Measurements from ENCODE around the gene DNAH12.

The DNAH12 gene

GRCh38 chr3:57287205-57287604, 256.9 kb downstream of the DNAH12 start:
- DNase-seq (no peak), ATAC-seq (no peak)
- no peak overlapping the region for H3K4me3 Mint-ChIP-seq
- peaks cover 6% of the 10 kb centered on the region for H3K27me3 Mint-ChIP-seq
- H3K27ac Mint-ChIP-seq, result no peak overlapping the region
- H3K9me3 Mint-ChIP-seq, result no peaks in the 10 kb centered on the region
- no peaks in the 10 kb centered on the region for H3K36me3 Mint-ChIP-seq (ENCODE audit: low read depth)
- no peaks in the 10 kb centered on the region for H3K4me1 Mint-ChIP-seq

GRCh38 chr3:57283334-57283733, 260.8 kb downstream of the DNAH12 start:
- H3K27me3 Mint-ChIP-seq, result no peaks in the 10 kb centered on the region
- peaks cover 2% of the 10 kb centered on the region for H3K36me3 Mint-ChIP-seq (ENCODE audit: low read depth)
- peaks cover 4% of the 10 kb centered on the region for H3K9me3 Mint-ChIP-seq
- no peaks in the 10 kb centered on the region for H3K4me1 Mint-ChIP-seq
- H3K4me3 Mint-ChIP-seq, result no peak overlapping the region
- no peak overlapping the region for H3K27ac Mint-ChIP-seq
- no peak for DNase-seq
- ATAC-seq, result no peak

- DNase-seq (no peak), ATAC-seq (peak; percentile 59)
- H3K27me3 Mint-ChIP-seq, result no peaks in the 10 kb centered on the region
- H3K27ac Mint-ChIP-seq, result no peak overlapping the region
- peaks cover 2% of the 10 kb centered on the region for H3K36me3 Mint-ChIP-seq (ENCODE audit: low read depth)
- no peak overlapping the region for H3K4me3 Mint-ChIP-seq
- H3K9me3 Mint-ChIP-seq, result peaks cover 4% of the 10 kb centered on the region
- H3K4me1 Mint-ChIP-seq, result no peaks in the 10 kb centered on the region
These were observed 262.4 kb downstream of the DNAH12 start for GRCh38 chr3:57281715-57282114.

GRCh38 chr3:57279685-57280084, 264.5 kb downstream of the DNAH12 start:
- peaks cover 4% of the 10 kb centered on the region for H3K36me3 Mint-ChIP-seq (ENCODE audit: low read depth)
- peaks cover 4% of the 10 kb centered on the region for H3K9me3 Mint-ChIP-seq
- H3K4me3 Mint-ChIP-seq, result no peak overlapping the region
- ATAC-seq (no peak), DNase-seq (no peak)
- H3K4me1 Mint-ChIP-seq, result no peaks in the 10 kb centered on the region
- H3K27me3 Mint-ChIP-seq, result no peaks in the 10 kb centered on the region
- no peak overlapping the region for H3K27ac Mint-ChIP-seq

- H3K27me3 Mint-ChIP-seq, result no peaks in the 10 kb centered on the region
- no peak overlapping the region for H3K27ac Mint-ChIP-seq
- ATAC-seq (no peak), DNase-seq (no peak)
- peaks cover 10% of the 10 kb centered on the region for H3K36me3 Mint-ChIP-seq (ENCODE audit: low read depth)
- no peaks in the 10 kb centered on the region for H3K4me1 Mint-ChIP-seq
- no peak overlapping the region for H3K4me3 Mint-ChIP-seq
- peaks cover 4% of the 10 kb centered on the region for H3K9me3 Mint-ChIP-seq
These were observed 265.9 kb downstream of the DNAH12 start for GRCh38 chr3:57278237-57278636.

- Mint-ChIP-seq H3K36me3 (ENCODE audit: low read depth) (peaks cover 10% of the 10 kb centered on the region), H3K9me3 (peaks cover 2% of the 10 kb centered on the region), H3K4me3 (no peak overlapping the region), H3K27ac (no peak overlapping the region), H3K27me3 (no peaks in the 10 kb centered on the region), H3K4me1 (no peaks in the 10 kb centered on the region)
- no peak for DNase-seq
- ATAC-seq, result no peak
These were observed 268.8 kb downstream of the DNAH12 start for GRCh38 chr3:57275393-57275792.

- H3K27me3 Mint-ChIP-seq, result no peaks in the 10 kb centered on the region
- no peak overlapping the region for H3K4me3 Mint-ChIP-seq
- no peak overlapping the region for H3K27ac Mint-ChIP-seq
- H3K4me1 Mint-ChIP-seq, result no peaks in the 10 kb centered on the region
- H3K36me3 Mint-ChIP-seq (ENCODE audit: low read depth), result peaks cover 14% of the 10 kb centered on the region
- no peaks in the 10 kb centered on the region for H3K9me3 Mint-ChIP-seq
- no peak for ATAC-seq
- no peak for DNase-seq
These were observed 269.3 kb downstream of the DNAH12 start for GRCh38 chr3:57274845-57275244.

GRCh38 chr3:57268416-57268815, 275.7 kb downstream of the DNAH12 start:
- ATAC-seq, result no peak
- H3K27me3 Mint-ChIP-seq, result no peaks in the 10 kb centered on the region
- no peak overlapping the region for H3K27ac Mint-ChIP-seq
- no peak overlapping the region for H3K4me3 Mint-ChIP-seq
- no peak for DNase-seq
- H3K4me1 Mint-ChIP-seq, result no peaks in the 10 kb centered on the region
- peaks cover 54% of the 10 kb centered on the region for H3K36me3 Mint-ChIP-seq (ENCODE audit: low read depth)
- H3K9me3 Mint-ChIP-seq, result peaks cover 14% of the 10 kb centered on the region

GRCh38 chr3:57261929-57262328, 282.2 kb downstream of the DNAH12 start:
- Mint-ChIP-seq H3K4me1 (no peaks in the 10 kb centered on the region), H3K27ac (no peak overlapping the region), H3K9me3 (peaks cover 20% of the 10 kb centered on the region), H3K27me3 (no peaks in the 10 kb centered on the region), H3K36me3 (ENCODE audit: low read depth) (peaks cover 65% of the 10 kb centered on the region), H3K4me3 (no peak overlapping the region)
- ATAC-seq (no peak), DNase-seq (no peak)

GRCh38 chr3:57261119-57261518, 283.0 kb downstream of the DNAH12 start:
- no peak for DNase-seq
- no peak overlapping the region for H3K4me3 Mint-ChIP-seq
- peaks cover 57% of the 10 kb centered on the region for H3K36me3 Mint-ChIP-seq (ENCODE audit: low read depth)
- no peaks in the 10 kb centered on the region for H3K4me1 Mint-ChIP-seq
- no peaks in the 10 kb centered on the region for H3K27me3 Mint-ChIP-seq
- no peak overlapping the region for H3K27ac Mint-ChIP-seq
- peaks cover 20% of the 10 kb centered on the region for H3K9me3 Mint-ChIP-seq
- no peak for ATAC-seq

- Mint-ChIP-seq H3K4me3 (no peak overlapping the region), H3K27ac (no peak overlapping the region), H3K9me3 (peaks cover 3% of the 10 kb centered on the region), H3K36me3 (ENCODE audit: low read depth) (peaks cover 38% of the 10 kb centered on the region), H3K4me1 (no peaks in the 10 kb centered on the region), H3K27me3 (no peaks in the 10 kb centered on the region)
- DNase-seq (no peak), ATAC-seq (no peak)
These were observed 286.5 kb downstream of the DNAH12 start for GRCh38 chr3:57257678-57258077.

GRCh38 chr3:57256844-57257243, 287.3 kb downstream of the DNAH12 start:
- ATAC-seq, result no peak
- Mint-ChIP-seq H3K4me1 (no peaks in the 10 kb centered on the region), H3K36me3 (ENCODE audit: low read depth) (peaks cover 35% of the 10 kb centered on the region), H3K27ac (no peak overlapping the region), H3K27me3 (no peaks in the 10 kb centered on the region), H3K9me3 (no peaks in the 10 kb centered on the region), H3K4me3 (no peak overlapping the region)
- no peak for DNase-seq

GRCh38 chr3:57252404-57252803, 291.7 kb downstream of the DNAH12 start:
- no peaks in the 10 kb centered on the region for H3K9me3 Mint-ChIP-seq
- peaks cover 20% of the 10 kb centered on the region for H3K36me3 Mint-ChIP-seq (ENCODE audit: low read depth)
- ATAC-seq (no peak), DNase-seq (no peak)
- no peak overlapping the region for H3K4me3 Mint-ChIP-seq
- no peak overlapping the region for H3K27ac Mint-ChIP-seq
- H3K4me1 Mint-ChIP-seq, result no peaks in the 10 kb centered on the region
- H3K27me3 Mint-ChIP-seq, result no peaks in the 10 kb centered on the region

GRCh38 chr3:57244946-57245345, 299.2 kb downstream of the DNAH12 start:
- peaks cover 22% of the 10 kb centered on the region for H3K36me3 Mint-ChIP-seq (ENCODE audit: low read depth)
- H3K27ac Mint-ChIP-seq, result no peak overlapping the region
- no peak overlapping the region for H3K4me3 Mint-ChIP-seq
- no peaks in the 10 kb centered on the region for H3K9me3 Mint-ChIP-seq
- no peaks in the 10 kb centered on the region for H3K4me1 Mint-ChIP-seq
- no peak for DNase-seq
- H3K27me3 Mint-ChIP-seq, result no peaks in the 10 kb centered on the region
- no peak for ATAC-seq
